ENCODE data around the gene POMGNT2. TPM values are rescaled to one million over a fixed set of nuclear protein-coding genes. Genes with fewer than 3 reads are reported as not detected.
"Not testable (repeated sequence)": the region's sequence is repeated elsewhere in the genome, so short reads cannot be mapped to it uniquely, and the experiment has no call there.

POMGNT2 gene
- total RNA-seq, 1 donor from 2014 or later, result 14.5 TPM

- no peaks in the 10 kb centered on the region for H3K4me1 ChIP-seq
- peaks cover 11 to 29% of the 10 kb centered on the region in 2 donors for H3K9me3 ChIP-seq
- H3K27me3 ChIP-seq, result no peaks in the 10 kb centered on the region
- peaks cover 0 to 6% of the 10 kb centered on the region in 2 donors for H3K36me3 ChIP-seq
- no peak overlapping the region for H3K4me3 ChIP-seq
- no peak overlapping the region for H3K27ac ChIP-seq
- no peak for DNase-seq (ENCODE audit: low spot score in 2 of 2)
- TF ChIP-seq, protein P1, sequence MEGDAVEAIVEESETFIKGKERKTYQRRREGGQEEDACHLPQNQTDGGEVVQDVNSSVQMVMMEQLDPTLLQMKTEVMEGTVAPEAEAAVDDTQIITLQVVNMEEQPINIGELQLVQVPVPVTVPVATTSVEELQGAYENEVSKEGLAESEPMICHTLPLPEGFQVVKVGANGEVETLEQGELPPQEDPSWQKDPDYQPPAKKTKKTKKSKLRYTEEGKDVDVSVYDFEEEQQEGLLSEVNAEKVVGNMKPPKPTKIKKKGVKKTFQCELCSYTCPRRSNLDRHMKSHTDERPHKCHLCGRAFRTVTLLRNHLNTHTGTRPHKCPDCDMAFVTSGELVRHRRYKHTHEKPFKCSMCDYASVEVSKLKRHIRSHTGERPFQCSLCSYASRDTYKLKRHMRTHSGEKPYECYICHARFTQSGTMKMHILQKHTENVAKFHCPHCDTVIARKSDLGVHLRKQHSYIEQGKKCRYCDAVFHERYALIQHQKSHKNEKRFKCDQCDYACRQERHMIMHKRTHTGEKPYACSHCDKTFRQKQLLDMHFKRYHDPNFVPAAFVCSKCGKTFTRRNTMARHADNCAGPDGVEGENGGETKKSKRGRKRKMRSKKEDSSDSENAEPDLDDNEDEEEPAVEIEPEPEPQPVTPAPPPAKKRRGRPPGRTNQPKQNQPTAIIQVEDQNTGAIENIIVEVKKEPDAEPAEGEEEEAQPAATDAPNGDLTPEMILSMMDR (IDR thresholded peaks at IDR 0.05), result no peak
- intact Hi-C loops (cut with DNase I), result no loop called here
These were observed 57.4 kb downstream of the POMGNT2 start for GRCh38 chr3:43048470-43048869.

- Histone ChIP-seq H3K27me3 (no peaks in the 10 kb centered on the region), H3K4me3 (no peak overlapping the region), H3K9me3 (peaks cover 11 to 29% of the 10 kb centered on the region in 2 donors), H3K27ac (no peak overlapping the region), H3K36me3 (no peaks in the 10 kb centered on the region), H3K4me1 (no peaks in the 10 kb centered on the region)
- DNase-seq (ENCODE audit: low spot score in 2 of 2), result no peak
- TF ChIP-seq, protein P1 (IDR thresholded peaks at IDR 0.05), result no peak
- intact Hi-C loops (cut with DNase I), result no loop called here
These were observed 59.3 kb downstream of the POMGNT2 start for GRCh38 chr3:43046583-43046982.

- H3K27ac ChIP-seq; H3K27me3 ChIP-seq; H3K4me1 ChIP-seq; DNase-seq (ENCODE audit: low spot score in 2 of 2); H3K4me3 ChIP-seq; H3K36me3 ChIP-seq; intact Hi-C loops (cut with DNase I): not testable (repeated sequence)
- H3K9me3 ChIP-seq, result peaks cover 4 to 17% of the 10 kb centered on the region in 2 donors
These were observed 60.8 kb downstream of the POMGNT2 start for GRCh38 chr3:43045079-43045478.

DNA sequence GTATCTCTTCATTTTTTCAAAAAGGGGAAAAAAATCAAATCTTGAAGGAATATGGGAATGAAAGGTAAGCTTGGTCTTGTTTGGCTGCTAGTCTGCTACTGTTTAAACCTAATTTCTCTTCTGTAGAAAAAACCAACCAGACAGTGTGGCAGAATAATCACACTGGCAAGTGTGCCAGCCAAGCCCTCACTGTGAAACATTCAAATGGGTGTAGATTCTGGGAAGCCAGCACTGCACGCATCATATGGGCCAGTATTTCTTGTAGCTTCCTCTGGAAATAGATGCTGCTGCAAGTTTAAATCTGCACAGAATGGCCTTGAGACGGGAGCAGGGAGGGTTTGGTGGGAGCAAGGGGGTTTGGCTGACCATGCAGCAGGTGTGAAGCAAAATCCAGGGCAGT is 62.1 kb downstream of the POMGNT2 start:
- H3K27ac ChIP-seq, result no peak overlapping the region
- H3K36me3 ChIP-seq, result no peaks in the 10 kb centered on the region
- H3K9me3 ChIP-seq, result peaks cover 0 to 17% of the 10 kb centered on the region in 2 donors
- no peak for DNase-seq (ENCODE audit: low spot score in 2 of 2)
- intact Hi-C loops (cut with DNase I), result no loop called here
- H3K4me1 ChIP-seq, result no peaks in the 10 kb centered on the region
- TF ChIP-seq, protein P1 (IDR thresholded peaks at IDR 0.05), result no peak
- no peaks in the 10 kb centered on the region for H3K27me3 ChIP-seq
- H3K4me3 ChIP-seq, result no peak overlapping the region

- DNase-seq (ENCODE audit: low spot score in 2 of 2), result no peak
- intact Hi-C loops (cut with DNase I), result no loop called here
- TF ChIP-seq, protein P1 (IDR thresholded peaks at IDR 0.05), result no peak
- no peak overlapping the region for H3K27ac ChIP-seq
- no peak overlapping the region for H3K4me3 ChIP-seq
- no peaks in the 10 kb centered on the region for H3K27me3 ChIP-seq
- H3K4me1 ChIP-seq, result no peaks in the 10 kb centered on the region
- no peaks in the 10 kb centered on the region for H3K36me3 ChIP-seq
- H3K9me3 ChIP-seq, result peaks cover 0 to 17% of the 10 kb centered on the region in 2 donors
These were observed 62.7 kb downstream of the POMGNT2 start for GRCh38 chr3:43043071-43043766.

DNA sequence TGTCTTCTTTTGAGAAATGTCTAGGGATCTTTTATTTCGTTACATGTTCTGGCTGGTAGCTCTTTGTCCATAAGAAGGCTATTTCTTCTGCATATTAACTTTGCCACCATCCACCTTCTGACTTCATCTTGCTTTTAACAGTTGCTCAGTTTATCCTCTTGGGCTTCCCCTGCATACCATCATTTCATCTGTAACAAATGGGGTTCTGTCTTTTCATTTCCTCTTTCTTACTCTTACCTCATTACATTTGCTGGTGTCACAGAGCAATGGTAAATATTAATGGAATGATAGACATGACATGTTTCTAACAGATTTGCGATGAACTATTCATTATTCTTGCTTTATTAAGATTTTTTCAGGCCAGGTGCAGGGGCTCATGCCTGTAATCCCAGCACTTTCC is 64.4 kb downstream of the POMGNT2 start:
- H3K4me1 ChIP-seq, result no peaks in the 10 kb centered on the region
- H3K9me3 ChIP-seq, result peaks cover 0 to 17% of the 10 kb centered on the region in 2 donors
- intact Hi-C loops (cut with DNase I), result no loop called here
- TF ChIP-seq, protein P1 (IDR thresholded peaks at IDR 0.05), result no peak
- no peak for DNase-seq (ENCODE audit: low spot score in 2 of 2)
- H3K27me3 ChIP-seq, result no peaks in the 10 kb centered on the region
- H3K27ac ChIP-seq, result no peak overlapping the region
- no peak overlapping the region for H3K4me3 ChIP-seq
- H3K36me3 ChIP-seq, result no peaks in the 10 kb centered on the region

Measured in ascending aorta (tissue), 2 donors.